Muscle layer of colon (tissue), 2 donors: Measurements from ENCODE around the gene HS3ST5.
"Not testable (repeated sequence)": the region's sequence is repeated elsewhere in the genome, so short reads cannot be mapped to it uniquely, and the experiment has no call there.

Experiments used
- H3K27ac ChIP-seq: one replicate; pipeline ENCODE4 v1.7.0; 2013; ENCODE audit warnings: low read depth, mild to moderate bottlenecking, low read length, moderate library complexity
- H3K27me3 ChIP-seq, 2 donors: one replicate each; pipeline ENCODE4 v1.7.0; 2013; ENCODE audit warnings: low read length in 2 of 2, mild to moderate bottlenecking in 2 of 2; ENCODE audit not compliant: insufficient read depth in 2 of 2, control insufficient read depth in 1 of 2
- H3K36me3 ChIP-seq: one replicate; pipeline ENCODE4 v1.7.0; 2013; ENCODE audit warnings: mild to moderate bottlenecking, low read length; ENCODE audit not compliant: insufficient read depth
- H3K4me1 ChIP-seq: one replicate; pipeline ENCODE4 v1.7.0; 2013; ENCODE audit warnings: mild to moderate bottlenecking, low read length; ENCODE audit not compliant: insufficient read depth
- H3K4me3 ChIP-seq, 2 donors: one replicate each; pipeline ENCODE4 v1.7.0; 2013; ENCODE audit warnings: low read length in 2 of 2, low read depth in 1 of 2, mild to moderate bottlenecking in 1 of 2, moderate library complexity in 1 of 2
- H3K9ac ChIP-seq: one replicate; pipeline ENCODE4 v1.7.0; 2013; ENCODE audit warnings: low read length
- H3K9me3 ChIP-seq: one replicate; pipeline ENCODE4 v1.7.0; 2013; ENCODE audit warnings: mild to moderate bottlenecking, low read length
- donor health status: abdominal sarcoma.
- donor health status: Adenocarcinoma of cecum.

The HS3ST5 gene

GRCh38 chr6:114080891-114081510, 261.8 kb downstream of the HS3ST5 start:
- Histone ChIP-seq H3K4me3 (no peak overlapping the region), H3K27ac (no peak overlapping the region), H3K27me3 (no peaks in the 10 kb centered on the region), H3K36me3 (no peaks in the 10 kb centered on the region), H3K4me1 (no peaks in the 10 kb centered on the region), H3K9ac (no peak overlapping the region), H3K9me3 (no peaks in the 10 kb centered on the region)

GRCh38 chr6:114080410-114080809, 262.4 kb downstream of the HS3ST5 start:
- H3K27me3 ChIP-seq, H3K9me3 ChIP-seq, H3K36me3 ChIP-seq, H3K9ac ChIP-seq, H3K27ac ChIP-seq, H3K4me3 ChIP-seq, H3K4me1 ChIP-seq: not testable (repeated sequence)

DNA sequence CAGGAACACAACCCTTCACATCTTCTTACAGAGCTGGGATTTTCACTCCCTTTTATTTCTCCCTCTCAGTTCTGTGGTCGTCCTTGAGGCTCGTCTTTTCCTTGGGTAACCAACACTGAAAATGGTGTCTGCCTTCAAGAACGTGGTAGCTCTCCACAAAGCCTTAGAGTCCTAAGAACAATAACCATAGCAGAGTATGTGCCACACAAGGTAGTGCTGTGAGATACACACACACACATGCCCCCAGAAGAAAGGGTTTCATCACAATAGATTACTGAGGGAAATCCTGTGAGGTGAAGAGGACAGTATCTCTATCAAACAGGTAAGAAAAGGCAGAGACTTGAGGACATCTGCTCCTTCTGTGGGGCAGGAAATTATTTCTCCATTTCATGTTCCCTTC, 267.0 kb downstream of the HS3ST5 start:
- no peaks in the 10 kb centered on the region for H3K27me3 ChIP-seq
- no peak overlapping the region for H3K9ac ChIP-seq
- H3K9me3 ChIP-seq = no peaks in the 10 kb centered on the region
- H3K4me1 ChIP-seq = no peaks in the 10 kb centered on the region
- H3K27ac ChIP-seq = no peak overlapping the region
- no peaks in the 10 kb centered on the region for H3K36me3 ChIP-seq
- H3K4me3 ChIP-seq = no peak overlapping the region

- Histone ChIP-seq H3K9me3 (no peaks in the 10 kb centered on the region), H3K36me3 (no peaks in the 10 kb centered on the region), H3K27me3 (no peaks in the 10 kb centered on the region), H3K9ac (no peak overlapping the region), H3K4me1 (no peaks in the 10 kb centered on the region), H3K4me3 (no peak overlapping the region), H3K27ac (no peak overlapping the region)
These were observed 267.5 kb downstream of the HS3ST5 start for GRCh38 chr6:114075300-114075699.

GRCh38 chr6:114068771-114069170, 274.1 kb downstream of the HS3ST5 start:
- Histone ChIP-seq H3K27ac (no peak overlapping the region), H3K9ac (no peak overlapping the region), H3K9me3 (no peaks in the 10 kb centered on the region), H3K36me3 (no peaks in the 10 kb centered on the region), H3K27me3 (no peaks in the 10 kb centered on the region), H3K4me1 (no peaks in the 10 kb centered on the region), H3K4me3 (no peak overlapping the region)

DNA sequence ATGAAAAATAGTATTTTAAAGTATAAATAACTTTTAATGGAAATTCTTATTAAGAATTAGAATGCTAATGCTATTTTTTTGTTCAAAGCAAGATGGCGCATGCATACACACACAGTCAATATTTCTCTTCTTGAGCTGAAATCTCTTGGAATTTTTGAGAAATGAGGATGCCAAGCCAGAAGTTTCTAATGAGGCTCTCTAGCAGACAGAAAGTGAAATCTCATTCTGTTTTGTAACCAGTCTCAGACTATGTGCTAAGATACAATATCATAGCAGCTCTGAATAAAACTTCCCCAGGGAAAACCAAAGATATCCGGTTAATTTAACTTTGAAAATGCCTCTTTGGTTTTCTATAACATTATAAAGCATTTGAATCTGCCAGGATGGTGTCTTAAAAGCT, 274.7 kb downstream of the HS3ST5 start:
- H3K27me3 ChIP-seq = no peaks in the 10 kb centered on the region
- H3K4me3 ChIP-seq = no peak overlapping the region
- no peak overlapping the region for H3K9ac ChIP-seq
- H3K9me3 ChIP-seq = no peaks in the 10 kb centered on the region
- no peak overlapping the region for H3K27ac ChIP-seq
- no peaks in the 10 kb centered on the region for H3K4me1 ChIP-seq
- H3K36me3 ChIP-seq = no peaks in the 10 kb centered on the region

GRCh38 chr6:114064862-114065261, 278.0 kb downstream of the HS3ST5 start:
- no peak overlapping the region for H3K27ac ChIP-seq
- H3K9me3 ChIP-seq = no peaks in the 10 kb centered on the region
- H3K27me3 ChIP-seq = no peaks in the 10 kb centered on the region
- H3K36me3 ChIP-seq = no peaks in the 10 kb centered on the region
- no peaks in the 10 kb centered on the region for H3K4me1 ChIP-seq
- H3K4me3 ChIP-seq = no peak overlapping the region
- no peak overlapping the region for H3K9ac ChIP-seq

DNA sequence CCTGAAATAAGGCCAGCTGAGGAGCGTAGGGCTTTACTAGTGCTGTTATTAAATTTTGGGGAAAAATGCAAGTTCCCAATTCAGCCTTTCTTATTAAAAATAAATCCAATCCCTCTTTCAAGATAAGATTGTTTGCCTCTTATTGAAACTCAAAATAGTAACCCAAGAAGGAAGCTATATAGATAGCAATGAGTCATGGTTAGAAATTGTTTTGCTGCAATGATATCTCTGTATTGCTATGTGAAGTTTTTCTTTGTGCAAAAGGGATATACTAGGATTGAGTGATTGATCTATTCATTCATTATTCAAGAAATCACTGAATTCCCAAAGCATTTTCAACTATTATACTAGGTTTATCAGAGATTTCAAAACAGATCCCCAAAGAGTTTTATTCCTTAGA, 278.9 kb downstream of the HS3ST5 start:
- no peaks in the 10 kb centered on the region for H3K36me3 ChIP-seq
- H3K27me3 ChIP-seq = no peaks in the 10 kb centered on the region
- no peaks in the 10 kb centered on the region for H3K4me1 ChIP-seq
- H3K9me3 ChIP-seq = no peaks in the 10 kb centered on the region
- no peak overlapping the region for H3K9ac ChIP-seq
- no peak overlapping the region for H3K4me3 ChIP-seq
- H3K27ac ChIP-seq = no peak overlapping the region

DNA sequence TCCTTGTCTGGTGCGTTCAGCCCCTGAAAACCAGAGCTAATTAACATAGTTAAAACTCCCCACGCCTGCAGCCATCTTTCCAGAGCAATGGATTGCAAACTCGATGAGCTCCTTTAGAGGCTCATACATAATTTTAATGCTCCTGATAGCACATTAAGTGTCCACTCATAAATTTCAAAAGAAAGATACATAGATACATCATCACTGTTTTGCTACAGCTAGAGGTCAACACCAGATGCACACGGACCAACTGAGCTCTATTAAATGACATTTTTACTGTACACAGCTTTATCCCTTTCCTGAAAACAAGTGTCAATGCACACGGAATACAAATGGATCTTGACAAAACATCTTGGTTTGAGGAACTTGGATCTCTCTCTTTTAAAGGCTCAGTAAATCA, 280.6 kb downstream of the HS3ST5 start:
- Histone ChIP-seq H3K9me3 (no peaks in the 10 kb centered on the region), H3K4me1 (no peaks in the 10 kb centered on the region), H3K27ac (no peak overlapping the region), H3K27me3 (no peaks in the 10 kb centered on the region), H3K36me3 (no peaks in the 10 kb centered on the region), H3K9ac (no peak overlapping the region), H3K4me3 (no peak overlapping the region)

- H3K4me3 ChIP-seq = no peak overlapping the region
- H3K4me1 ChIP-seq = no peaks in the 10 kb centered on the region
- H3K27ac ChIP-seq = no peak overlapping the region
- no peaks in the 10 kb centered on the region for H3K9me3 ChIP-seq
- no peak overlapping the region for H3K9ac ChIP-seq
- no peaks in the 10 kb centered on the region for H3K36me3 ChIP-seq
- H3K27me3 ChIP-seq = no peaks in the 10 kb centered on the region
These were observed 281.1 kb downstream of the HS3ST5 start for GRCh38 chr6:114061741-114062140.

GRCh38 chr6:114061116-114061515, 281.7 kb downstream of the HS3ST5 start:
- Histone ChIP-seq H3K4me1 (no peaks in the 10 kb centered on the region), H3K9ac (no peak overlapping the region), H3K27me3 (no peaks in the 10 kb centered on the region), H3K36me3 (no peaks in the 10 kb centered on the region), H3K9me3 (no peaks in the 10 kb centered on the region), H3K4me3 (no peak overlapping the region), H3K27ac (no peak overlapping the region)

GRCh38 chr6:114058435-114058834, 284.4 kb downstream of the HS3ST5 start:
- no peak overlapping the region for H3K4me3 ChIP-seq
- H3K9me3 ChIP-seq = no peaks in the 10 kb centered on the region
- no peaks in the 10 kb centered on the region for H3K27me3 ChIP-seq
- H3K9ac ChIP-seq = no peak overlapping the region
- H3K4me1 ChIP-seq = no peaks in the 10 kb centered on the region
- no peak overlapping the region for H3K27ac ChIP-seq
- H3K36me3 ChIP-seq = no peaks in the 10 kb centered on the region
